K562 (cell line): ENCODE results near the gene CFHR2. TPM values are rescaled to one million over a fixed set of nuclear protein-coding genes. Genes with fewer than 3 reads are reported as not detected.

ENCODE experiments used
- ADNP ChIP-seq: fragments of 200-800 bp; sonication (Bioruptor generic); IDR thresholded peaks from 2 replicates; pipeline ENCODE4 v1.6.1; 2016; ENCODE audit warnings: missing genetic modification characterization, missing compliant biosample characterization
- CBX3 ChIP-seq, 2 experiments: IDR thresholded peaks; 1 replicate in 1 of 2; 2 replicates in 1 of 2; pipeline ENCODE4 v1.6.1; 2012; ENCODE audit warnings: inconsistent platforms in 2 of 2, low read length in 2 of 2, borderline replicate concordance in 1 of 2, control low read depth in 1 of 2
- ETV1 ChIP-seq: fragments of 450-650 bp; conservative IDR thresholded peaks from 2 replicates; pipeline ENCODE4 v1.6.1; 2016; ENCODE audit warnings: missing genetic modification characterization, control low read depth, low read depth, missing compliant biosample characterization
- NR2C2 ChIP-seq, 2 experiments: fragments of 200-800 bp in 1 of 2; sonication (Bioruptor generic) in 1 of 2; sonication (generic) in 1 of 2; formaldehyde crosslinking in 1 of 2; IDR thresholded peaks; 2 replicates each; pipeline versions ENCODE4 v1.6.1 to v1.8.0; 2016 to 2022; ENCODE audit warnings: mild to moderate bottlenecking in 1 of 2, missing compliant biosample characterization in 1 of 2, missing genetic modification characterization in 1 of 2, missing genetic modification reagents in 1 of 2
- PHF20 ChIP-seq: fragments of 450-650 bp; IDR thresholded peaks from 2 replicates; pipeline ENCODE4 v1.6.1; 2018; ENCODE audit not compliant: partially characterized antibody
- SIX5 ChIP-seq, 2 experiments: IDR thresholded peaks; 2 replicates each; pipeline ENCODE4 v1.6.1; 2011; ENCODE audit warnings: low read length in 2 of 2, borderline replicate concordance in 1 of 2, low read depth in 1 of 2, mild to moderate bottlenecking in 1 of 2, moderate library complexity in 1 of 2; ENCODE audit not compliant: insufficient read depth in 1 of 2
- ZNF644 ChIP-seq: fragments of 200-800 bp; sonication (Bioruptor generic); IDR thresholded peaks from 2 replicates; pipeline ENCODE4 v1.6.1; 2016; ENCODE audit warnings: low read depth, missing genetic modification characterization, missing compliant biosample characterization
- polyA plus RNA-seq, 8 experiments: library from polyadenylated mRNA; depleted of rRNA in 4 of 8; stranded (reverse) in 5 of 8; unstranded in 3 of 8; fragments of >200 nt; fragmentation: Nextera tagmentation in 2 of 8; fragmentation: Illumina TruSeq in 1 of 8; extraction: Ambion mirVana in 2 of 8; extraction: Trizol in 1 of 8; gene quantifications; 2 replicates each; pipeline versions ENCODE4 v1.2.1 to v1.2.3, GENCODE V29; 2011 to 2014; ENCODE audit warnings: inconsistent platforms in 1 of 8, missing spikeins in 1 of 8
- total RNA-seq, 7 experiments: library from RNA; depleted of rRNA in 6 of 7; stranded (reverse); fragments of >200 nt in 6 of 7; fragmentation: Illumina TruSeq in 2 of 7; extraction: Trizol in 2 of 7; gene quantifications; 2 replicates each; pipeline versions ENCODE4 v1.2.1 to v1.2.3, GENCODE V29; 2011 to 2021; ENCODE audit warnings: low replicate concordance in 1 of 7
- TF ChIP-seq, protein P1 (sequence below), 2 experiments: fragments of 450-650 bp; formaldehyde crosslinking in 1 of 2; IDR thresholded peaks; 2 replicates each; pipeline versions ENCODE4 v1.4.0 to v1.6.1; 2014 to 2020; ENCODE audit warnings: mild to moderate bottlenecking in 2 of 2, borderline replicate concordance in 1 of 2, low read depth in 1 of 2
- TF ChIP-seq, protein P2 (sequence below): IDR thresholded peaks from 2 replicates; pipeline ENCODE4 v1.6.1; 2012; ENCODE audit warnings: low read depth, low read length, improper control_type of control experiment, borderline replicate concordance
- TF ChIP-seq, protein P3 (sequence below): sonication (generic); formaldehyde crosslinking; IDR thresholded peaks from 2 replicates; pipeline ENCODE4 v1.8.0; 2022; ENCODE audit warnings: mild to moderate bottlenecking, low read depth, missing genetic modification reagents
- TF ChIP-seq, protein P4 (sequence below): fragments of 250-450 bp; sonication (Bioruptor Pico); IDR thresholded peaks from 2 replicates; pipeline ENCODE4 v1.4.0; 2020; ENCODE audit warnings: mild to moderate bottlenecking

The CFHR2 gene
- total and polyA plus RNA-seq, 9 of the 15 experiments (the other 6 are each of a cell fraction or from before 2014, with no cell fraction given) = not detected

DNA sequence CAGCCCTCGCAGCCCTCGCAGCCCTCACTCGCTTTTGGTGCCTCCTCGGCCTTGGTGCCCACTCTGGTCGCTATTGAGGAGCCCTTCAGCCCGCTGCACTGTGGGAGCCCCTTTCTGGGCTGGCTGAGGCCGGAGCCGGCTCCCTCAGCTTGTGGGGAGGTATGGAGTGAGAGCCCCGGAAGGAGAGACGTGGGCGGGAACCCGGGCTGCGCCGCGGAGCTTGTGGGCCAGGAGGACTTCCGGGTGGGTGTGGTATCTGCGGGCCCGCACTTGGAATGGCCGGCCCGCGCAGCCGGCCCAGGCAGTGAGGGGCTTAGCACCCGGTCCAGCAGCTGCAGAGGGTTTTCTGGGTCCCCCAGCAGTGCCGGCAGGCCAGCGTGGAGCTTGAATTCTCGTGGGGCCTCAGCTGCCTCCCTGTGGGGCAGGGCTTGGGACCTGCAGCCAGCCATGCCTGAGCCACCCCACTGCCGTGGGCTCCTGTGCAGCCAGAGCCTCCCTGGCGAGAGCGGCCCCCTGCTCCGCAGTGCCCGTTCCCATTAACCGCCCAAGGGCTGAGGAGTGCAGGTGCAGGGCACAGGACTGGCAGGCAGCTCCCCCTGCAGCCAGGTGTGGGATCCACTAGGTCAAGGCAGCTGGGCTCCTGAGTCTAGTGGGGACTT lies 9.9 kb upstream of the CFHR2 start (continued):
- TF ChIP-seq, protein P1, sequence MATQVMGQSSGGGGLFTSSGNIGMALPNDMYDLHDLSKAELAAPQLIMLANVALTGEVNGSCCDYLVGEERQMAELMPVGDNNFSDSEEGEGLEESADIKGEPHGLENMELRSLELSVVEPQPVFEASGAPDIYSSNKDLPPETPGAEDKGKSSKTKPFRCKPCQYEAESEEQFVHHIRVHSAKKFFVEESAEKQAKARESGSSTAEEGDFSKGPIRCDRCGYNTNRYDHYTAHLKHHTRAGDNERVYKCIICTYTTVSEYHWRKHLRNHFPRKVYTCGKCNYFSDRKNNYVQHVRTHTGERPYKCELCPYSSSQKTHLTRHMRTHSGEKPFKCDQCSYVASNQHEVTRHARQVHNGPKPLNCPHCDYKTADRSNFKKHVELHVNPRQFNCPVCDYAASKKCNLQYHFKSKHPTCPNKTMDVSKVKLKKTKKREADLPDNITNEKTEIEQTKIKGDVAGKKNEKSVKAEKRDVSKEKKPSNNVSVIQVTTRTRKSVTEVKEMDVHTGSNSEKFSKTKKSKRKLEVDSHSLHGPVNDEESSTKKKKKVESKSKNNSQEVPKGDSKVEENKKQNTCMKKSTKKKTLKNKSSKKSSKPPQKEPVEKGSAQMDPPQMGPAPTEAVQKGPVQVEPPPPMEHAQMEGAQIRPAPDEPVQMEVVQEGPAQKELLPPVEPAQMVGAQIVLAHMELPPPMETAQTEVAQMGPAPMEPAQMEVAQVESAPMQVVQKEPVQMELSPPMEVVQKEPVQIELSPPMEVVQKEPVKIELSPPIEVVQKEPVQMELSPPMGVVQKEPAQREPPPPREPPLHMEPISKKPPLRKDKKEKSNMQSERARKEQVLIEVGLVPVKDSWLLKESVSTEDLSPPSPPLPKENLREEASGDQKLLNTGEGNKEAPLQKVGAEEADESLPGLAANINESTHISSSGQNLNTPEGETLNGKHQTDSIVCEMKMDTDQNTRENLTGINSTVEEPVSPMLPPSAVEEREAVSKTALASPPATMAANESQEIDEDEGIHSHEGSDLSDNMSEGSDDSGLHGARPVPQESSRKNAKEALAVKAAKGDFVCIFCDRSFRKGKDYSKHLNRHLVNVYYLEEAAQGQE (IDR thresholded peaks at IDR 0.05; ENCODE audit: borderline replicate concordance) = peak; percentile 20; the same call in 1 of the 2 replicates
- TF ChIP-seq, protein P1 (CRISPR knock-in tag; IDR thresholded peaks at IDR 0.05; ENCODE audit: low read depth) = no peak
- TF ChIP-seq ZNF644 (tag) (no peak), NR2C2 (CRISPR knock-in tag; IDR thresholded peaks at IDR 0.05) (0 out of 2 replicates have a peak, but pooled peaks have one; percentile 17), NR2C2 (tag; IDR thresholded peaks at IDR 0.05) (peak; percentile 91), CBX3 (IDR thresholded peaks at IDR 0.05; ENCODE audit: borderline replicate concordance in 1 of 2, low read length in 2 of 2) (peak in 1 of 2 experiments; percentile 81; a peak in 1 of 3 replicates), ADNP (tag) (no peak), ETV1 (tag) (peak; percentile 66), SIX5 (IDR thresholded peaks at IDR 0.05; ENCODE audit: borderline replicate concordance in 1 of 2, insufficient read depth in 1 of 2, low read depth in 1 of 2, low read length in 2 of 2) (no peak), PHF20 (peak; percentile 69)
- TF ChIP-seq, protein P2, sequence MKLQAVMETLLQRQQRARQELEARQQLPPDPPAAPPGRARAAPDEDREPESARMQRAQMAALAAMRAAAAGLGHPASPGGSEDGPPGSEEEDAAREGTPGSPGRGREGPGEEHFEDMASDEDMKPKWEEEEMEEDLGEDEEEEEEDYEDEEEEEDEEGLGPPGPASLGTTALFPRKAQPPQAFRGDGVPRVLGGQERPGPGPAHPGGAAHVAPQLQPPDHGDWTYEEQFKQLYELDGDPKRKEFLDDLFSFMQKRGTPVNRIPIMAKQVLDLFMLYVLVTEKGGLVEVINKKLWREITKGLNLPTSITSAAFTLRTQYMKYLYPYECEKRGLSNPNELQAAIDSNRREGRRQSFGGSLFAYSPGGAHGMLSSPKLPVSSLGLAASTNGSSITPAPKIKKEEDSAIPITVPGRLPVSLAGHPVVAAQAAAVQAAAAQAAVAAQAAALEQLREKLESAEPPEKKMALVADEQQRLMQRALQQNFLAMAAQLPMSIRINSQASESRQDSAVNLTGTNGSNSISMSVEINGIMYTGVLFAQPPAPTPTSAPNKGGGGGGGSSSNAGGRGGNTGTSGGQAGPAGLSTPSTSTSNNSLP = no peak
- TF ChIP-seq, protein P3, sequence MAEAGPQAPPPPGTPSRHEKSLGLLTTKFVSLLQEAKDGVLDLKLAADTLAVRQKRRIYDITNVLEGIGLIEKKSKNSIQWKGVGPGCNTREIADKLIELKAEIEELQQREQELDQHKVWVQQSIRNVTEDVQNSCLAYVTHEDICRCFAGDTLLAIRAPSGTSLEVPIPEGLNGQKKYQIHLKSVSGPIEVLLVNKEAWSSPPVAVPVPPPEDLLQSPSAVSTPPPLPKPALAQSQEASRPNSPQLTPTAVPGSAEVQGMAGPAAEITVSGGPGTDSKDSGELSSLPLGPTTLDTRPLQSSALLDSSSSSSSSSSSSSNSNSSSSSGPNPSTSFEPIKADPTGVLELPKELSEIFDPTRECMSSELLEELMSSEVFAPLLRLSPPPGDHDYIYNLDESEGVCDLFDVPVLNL = no peak
- TF ChIP-seq, protein P4, sequence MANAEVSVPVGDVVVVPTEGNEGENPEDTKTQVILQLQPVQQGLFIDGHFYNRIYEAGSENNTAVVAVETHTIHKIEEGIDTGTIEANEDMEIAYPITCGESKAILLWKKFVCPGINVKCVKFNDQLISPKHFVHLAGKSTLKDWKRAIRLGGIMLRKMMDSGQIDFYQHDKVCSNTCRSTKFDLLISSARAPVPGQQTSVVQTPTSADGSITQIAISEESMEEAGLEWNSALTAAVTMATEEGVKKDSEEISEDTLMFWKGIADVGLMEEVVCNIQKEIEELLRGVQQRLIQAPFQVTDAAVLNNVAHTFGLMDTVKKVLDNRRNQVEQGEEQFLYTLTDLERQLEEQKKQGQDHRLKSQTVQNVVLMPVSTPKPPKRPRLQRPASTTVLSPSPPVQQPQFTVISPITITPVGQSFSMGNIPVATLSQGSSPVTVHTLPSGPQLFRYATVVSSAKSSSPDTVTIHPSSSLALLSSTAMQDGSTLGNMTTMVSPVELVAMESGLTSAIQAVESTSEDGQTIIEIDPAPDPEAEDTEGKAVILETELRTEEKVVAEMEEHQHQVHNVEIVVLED (CRISPR knock-in tag) = no peak
